HUDEP-2 (cell line): ENCODE data around the gene CFAP54.
"Not testable (repeated sequence)": the region's sequence is repeated elsewhere in the genome, so short reads cannot be mapped to it uniquely, and the experiment has no call there.

Source experiments
- DNase-seq, 76 experiments: peaks; one replicate each; lab custom pipeline; 2025; ENCODE audit not compliant: unreplicated experiment in 76 of 76; lab: John Stamatoyannopoulos, UW

The CFAP54 gene

DNA sequence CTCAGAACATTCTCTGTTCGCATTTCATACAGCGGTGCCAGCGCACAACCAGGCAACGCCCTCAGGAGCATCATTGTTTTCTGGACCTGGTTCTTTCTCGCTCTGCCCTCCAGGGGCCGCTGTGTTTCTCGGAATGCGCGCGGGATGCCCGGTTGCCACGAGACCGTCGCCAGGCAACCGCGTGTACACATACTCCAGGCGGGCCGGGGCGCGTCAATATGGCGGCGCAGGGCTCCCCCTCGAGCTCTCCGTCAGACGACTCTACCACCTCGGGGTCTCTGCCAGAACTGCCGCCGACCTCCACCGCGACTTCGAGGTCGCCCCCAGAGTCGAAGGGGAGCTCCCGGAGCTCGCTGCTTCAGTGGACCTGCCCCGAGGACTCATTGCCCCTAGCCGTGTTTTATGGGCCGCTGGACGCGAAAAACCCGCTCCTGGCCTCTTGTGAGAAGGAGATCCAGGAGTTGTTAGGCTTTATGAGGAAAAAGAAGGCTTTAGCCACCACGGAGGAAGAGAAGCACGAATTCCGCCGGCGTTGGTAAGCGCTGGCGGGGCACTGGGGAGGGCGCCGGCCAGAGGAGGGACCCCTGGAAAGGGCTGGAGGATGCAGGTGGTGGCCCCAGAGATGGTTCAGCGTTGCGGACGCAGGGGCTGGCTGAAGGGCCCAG is at the start of gene CFAP54:
Gene CFAP54, plus strand, starts transcription at position 186 of the 665 bp plus-strand sequence. Its CDS starts 33 bp downstream, at position 219.
- DNase-seq = peak; percentile 12 to 88 (median 78)

- DNase-seq = no peak
Observed at GRCh38 chr12:96441816-96442215, 47.6 kb upstream of the CFAP54 start.

GRCh38 chr12:96442906-96443305 is 46.5 kb upstream of the CFAP54 start:
- no peak for DNase-seq

GRCh38 chr12:96444399-96444798 is 45.0 kb upstream of the CFAP54 start:
- DNase-seq = no peak

- peak in 9 of 76 experiments; percentile 0 to 31 (median 4) for DNase-seq
Observed at GRCh38 chr12:96445691-96446583, 43.4 kb upstream of the CFAP54 start.

GRCh38 chr12:96447256-96447655 is 42.1 kb upstream of the CFAP54 start:
- no peak for DNase-seq

- no peak for DNase-seq
Observed at GRCh38 chr12:96448300-96448699, 41.1 kb upstream of the CFAP54 start.

DNA sequence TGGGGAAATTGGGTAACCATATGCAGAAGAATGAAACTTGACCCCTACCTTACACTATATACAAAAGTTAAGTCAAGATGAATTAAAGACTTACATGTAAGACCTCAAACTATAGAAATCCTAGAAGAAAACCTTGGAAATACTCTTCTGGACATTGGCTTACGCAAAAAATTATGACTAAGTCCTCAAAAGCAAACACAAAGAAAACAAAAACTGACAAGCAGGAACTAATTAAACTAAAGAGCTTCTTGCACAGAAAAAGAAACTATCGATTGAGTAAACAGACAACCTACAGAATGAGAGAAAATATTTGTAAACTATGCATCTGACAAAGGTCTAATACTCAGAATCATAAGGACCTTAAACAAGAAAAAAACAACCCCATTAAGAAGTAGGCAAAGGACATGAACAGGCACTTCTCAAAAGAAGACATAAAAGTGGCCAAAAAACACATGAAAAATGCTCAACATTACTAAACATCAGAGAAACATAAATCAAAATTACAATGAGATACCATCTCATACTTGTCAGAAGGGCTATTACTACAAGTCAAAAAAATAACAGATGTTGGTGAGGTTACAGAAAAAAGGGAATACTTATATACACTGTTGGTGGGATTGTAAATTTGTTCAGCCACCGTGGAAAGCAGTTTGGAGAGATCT is 37.0 kb upstream of the CFAP54 start:
- no peak for DNase-seq

GRCh38 chr12:96454396-96454795 is 35.0 kb upstream of the CFAP54 start:
- DNase-seq = no peak

GRCh38 chr12:96456265-96456974 is 33.0 kb upstream of the CFAP54 start:
- DNase-seq = no peak

GRCh38 chr12:96457191-96457930 is 32.0 kb upstream of the CFAP54 start:
- no peak for DNase-seq

GRCh38 chr12:96459281-96459680 is 30.1 kb upstream of the CFAP54 start:
- not testable (repeated sequence) for DNase-seq

DNA sequence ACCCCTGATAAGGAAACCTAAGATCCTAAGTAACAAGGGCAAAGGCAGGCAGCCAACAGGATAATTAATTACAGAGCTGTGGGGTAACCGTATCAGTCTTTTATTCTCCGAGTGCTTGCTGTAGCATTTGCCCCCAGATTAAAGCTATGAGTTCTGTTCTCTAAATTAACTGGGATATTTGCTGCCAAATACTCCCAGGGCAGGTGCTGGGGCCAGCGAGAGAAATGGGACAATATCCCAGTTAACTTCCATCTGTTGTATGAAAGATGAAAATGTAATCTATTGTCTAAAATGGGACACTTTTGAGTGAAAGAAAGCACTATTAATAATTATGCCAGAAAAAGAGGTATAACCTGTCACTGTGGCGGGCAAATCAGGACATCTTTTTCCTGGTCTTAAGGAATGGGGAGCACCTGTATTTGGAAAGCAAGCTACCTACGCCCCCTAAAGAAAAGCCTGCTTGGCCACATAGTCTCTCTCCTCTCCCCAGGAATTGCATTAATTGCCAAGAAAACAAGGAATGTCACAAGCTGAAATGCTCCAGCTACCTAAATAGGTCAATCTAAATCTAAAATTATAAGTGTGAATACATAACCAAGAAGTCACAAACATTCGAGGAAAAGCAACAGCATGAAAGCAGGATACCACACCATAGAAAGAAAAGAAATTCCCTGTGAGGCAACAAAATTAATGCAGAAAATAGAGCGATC is 26.7 kb upstream of the CFAP54 start:
- DNase-seq = no peak

GRCh38 chr12:96465896-96466295 is 23.5 kb upstream of the CFAP54 start:
- no peak for DNase-seq

DNA sequence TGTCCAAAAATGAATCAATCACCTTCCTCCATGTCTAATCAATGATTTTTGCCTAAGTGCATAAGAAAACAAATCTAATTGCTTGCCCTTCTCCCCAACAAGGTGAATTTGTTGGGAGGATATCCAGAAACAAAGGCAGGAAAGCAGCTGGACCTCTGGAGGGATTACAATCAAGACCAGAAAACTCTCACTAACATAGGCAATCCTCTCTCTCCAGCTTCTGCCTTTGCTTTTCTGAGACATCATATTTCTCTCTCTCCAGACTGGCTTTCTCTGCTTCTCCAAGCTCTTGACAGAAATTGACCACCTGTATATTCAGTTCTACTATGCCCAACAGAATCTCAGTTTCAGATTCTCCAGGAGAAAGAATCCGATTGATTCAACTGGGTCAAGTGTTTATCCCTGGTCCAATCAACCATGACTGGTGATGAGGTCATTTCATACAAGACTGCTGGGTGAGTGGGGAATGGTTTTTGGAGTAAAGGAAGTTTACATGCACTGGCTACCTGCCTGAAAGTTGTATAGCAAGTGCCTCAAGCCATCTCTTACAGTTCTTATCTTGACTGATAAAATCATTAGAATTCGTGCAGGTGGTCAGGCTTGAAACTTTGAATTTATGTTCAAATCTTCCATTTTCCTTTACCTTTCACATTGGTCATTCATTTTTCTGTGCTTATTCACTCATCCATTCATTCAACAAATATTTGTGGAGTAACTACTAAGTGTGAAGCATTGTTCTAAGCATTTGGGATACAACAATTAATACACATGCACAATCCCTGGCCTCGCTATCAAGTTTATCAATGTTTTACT is 22.2 kb upstream of the CFAP54 start:
- no peak for DNase-seq

GRCh38 chr12:96471368-96472050 is 17.9 kb upstream of the CFAP54 start:
- no peak for DNase-seq

DNA sequence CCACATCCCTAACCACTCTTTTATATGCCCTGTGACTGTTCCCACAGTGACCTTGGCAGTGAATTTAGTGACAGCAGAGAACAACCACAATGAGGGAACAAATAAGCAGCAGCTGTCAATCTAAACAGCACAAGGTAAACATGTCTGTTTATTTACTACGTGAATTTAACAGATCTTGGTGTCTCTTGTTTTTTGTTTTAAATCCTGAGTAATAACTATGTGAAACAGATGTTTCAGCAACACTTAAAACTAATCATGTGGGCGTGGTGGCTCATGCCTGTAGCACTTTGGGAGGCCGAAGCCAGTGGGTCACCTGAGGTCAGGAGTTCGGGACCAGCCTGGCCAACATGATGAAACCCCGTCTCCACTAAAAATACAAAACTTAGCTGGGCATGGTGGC is 17.0 kb upstream of the CFAP54 start:
- DNase-seq = no peak
